ENCODE data around the gene PAX8.

PAX8 gene

DNA sequence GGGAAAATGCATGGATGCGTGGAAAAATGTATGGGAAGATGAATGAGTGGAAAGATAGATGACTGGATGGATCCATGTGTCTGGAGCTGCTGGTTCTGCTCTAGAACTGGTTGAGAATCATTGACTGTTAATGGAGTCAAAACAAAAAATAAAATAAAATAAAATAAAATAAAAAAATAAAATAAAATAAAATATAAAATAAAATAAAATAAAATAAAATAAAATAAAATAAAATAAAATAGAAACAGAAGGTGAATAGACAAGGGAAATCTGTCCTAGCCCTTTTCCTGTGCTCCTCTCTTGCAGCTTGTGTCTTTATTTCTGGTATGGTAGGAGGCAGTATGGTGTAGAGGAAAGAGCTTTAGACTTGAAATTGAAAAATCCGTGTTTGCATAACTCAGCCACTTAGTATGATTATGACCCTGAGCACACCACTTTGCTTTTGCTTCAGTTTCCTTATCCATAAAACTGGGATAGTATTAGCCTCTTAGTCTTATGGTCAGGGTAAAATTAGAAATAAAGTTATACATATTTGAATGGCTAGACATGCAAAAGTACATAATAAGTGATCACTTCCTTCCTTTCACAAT is 54.0 kb downstream of the PAX8 start:
- ATAC-seq: no peak
- TF ChIP-seq, protein P1, sequence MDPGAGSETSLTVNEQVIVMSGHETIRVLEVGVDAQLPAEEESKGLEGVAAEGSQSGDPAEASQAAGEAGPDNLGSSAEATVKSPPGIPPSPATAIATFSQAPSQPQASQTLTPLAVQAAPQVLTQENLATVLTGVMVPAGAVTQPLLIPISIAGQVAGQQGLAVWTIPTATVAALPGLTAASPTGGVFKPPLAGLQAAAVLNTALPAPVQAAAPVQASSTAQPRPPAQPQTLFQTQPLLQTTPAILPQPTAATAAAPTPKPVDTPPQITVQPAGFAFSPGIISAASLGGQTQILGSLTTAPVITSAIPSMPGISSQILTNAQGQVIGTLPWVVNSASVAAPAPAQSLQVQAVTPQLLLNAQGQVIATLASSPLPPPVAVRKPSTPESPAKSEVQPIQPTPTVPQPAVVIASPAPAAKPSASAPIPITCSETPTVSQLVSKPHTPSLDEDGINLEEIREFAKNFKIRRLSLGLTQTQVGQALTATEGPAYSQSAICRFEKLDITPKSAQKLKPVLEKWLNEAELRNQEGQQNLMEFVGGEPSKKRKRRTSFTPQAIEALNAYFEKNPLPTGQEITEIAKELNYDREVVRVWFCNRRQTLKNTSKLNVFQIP (CRISPR knock-in tag; IDR thresholded peaks at IDR 0.05; ENCODE audit: borderline replicate concordance, low read depth): no peak
- TF ChIP-seq ZFP3 (CRISPR knock-in tag; IDR thresholded peaks at IDR 0.05) (no peak), CSDC2 (CRISPR knock-in tag; IDR thresholded peaks at IDR 0.05) (no peak), SNAI2 (CRISPR knock-in tag; IDR thresholded peaks at IDR 0.05) (no peak), PPARA (CRISPR knock-in tag; IDR thresholded peaks at IDR 0.05; ENCODE audit: borderline replicate concordance) (no peak), BACH2 (CRISPR knock-in tag; IDR thresholded peaks at IDR 0.05; ENCODE audit: borderline replicate concordance) (no peak), ZNF70 (CRISPR knock-in tag; IDR thresholded peaks at IDR 0.05) (no peak), ARNTL (CRISPR knock-in tag; IDR thresholded peaks at IDR 0.05; ENCODE audit: borderline replicate concordance, low read depth) (no peak), RARB (CRISPR knock-in tag; IDR thresholded peaks at IDR 0.05) (no peak), ZNF8 (CRISPR knock-in tag; IDR thresholded peaks at IDR 0.05) (no peak), ESRRG (CRISPR knock-in tag; IDR thresholded peaks at IDR 0.05) (no peak)
- TF ChIP-seq, protein P2, sequence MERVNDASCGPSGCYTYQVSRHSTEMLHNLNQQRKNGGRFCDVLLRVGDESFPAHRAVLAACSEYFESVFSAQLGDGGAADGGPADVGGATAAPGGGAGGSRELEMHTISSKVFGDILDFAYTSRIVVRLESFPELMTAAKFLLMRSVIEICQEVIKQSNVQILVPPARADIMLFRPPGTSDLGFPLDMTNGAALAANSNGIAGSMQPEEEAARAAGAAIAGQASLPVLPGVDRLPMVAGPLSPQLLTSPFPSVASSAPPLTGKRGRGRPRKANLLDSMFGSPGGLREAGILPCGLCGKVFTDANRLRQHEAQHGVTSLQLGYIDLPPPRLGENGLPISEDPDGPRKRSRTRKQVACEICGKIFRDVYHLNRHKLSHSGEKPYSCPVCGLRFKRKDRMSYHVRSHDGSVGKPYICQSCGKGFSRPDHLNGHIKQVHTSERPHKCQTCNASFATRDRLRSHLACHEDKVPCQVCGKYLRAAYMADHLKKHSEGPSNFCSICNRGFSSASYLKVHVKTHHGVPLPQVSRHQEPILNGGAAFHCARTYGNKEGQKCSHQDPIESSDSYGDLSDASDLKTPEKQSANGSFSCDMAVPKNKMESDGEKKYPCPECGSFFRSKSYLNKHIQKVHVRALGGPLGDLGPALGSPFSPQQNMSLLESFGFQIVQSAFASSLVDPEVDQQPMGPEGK (CRISPR knock-in tag; IDR thresholded peaks at IDR 0.05; ENCODE audit: borderline replicate concordance): no peak

DNA sequence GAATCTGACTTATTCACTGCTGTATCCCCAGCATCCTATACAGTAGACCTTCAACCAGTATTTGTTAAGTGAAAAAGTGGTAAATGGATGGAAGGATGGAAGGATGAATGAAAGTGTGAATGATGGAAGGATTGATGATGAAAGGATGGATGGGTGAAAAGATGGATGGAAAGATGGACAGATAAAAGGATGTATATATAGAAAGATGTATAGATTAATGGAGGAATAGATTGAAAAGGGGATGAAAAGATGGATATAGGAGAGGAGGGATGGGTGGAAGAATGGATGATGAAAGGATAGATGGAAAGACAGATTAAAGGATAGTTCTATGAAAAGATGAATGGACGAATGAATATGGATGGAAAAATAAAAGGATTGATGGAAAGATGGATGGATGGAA is 54.9 kb downstream of the PAX8 start:
- TF ChIP-seq TOX (CRISPR knock-in tag; IDR thresholded peaks at IDR 0.05; ENCODE audit: borderline replicate concordance) (no peak), TCF4 (CRISPR knock-in tag; IDR thresholded peaks at IDR 0.05; ENCODE audit: borderline replicate concordance) (no peak), PPARA (CRISPR knock-in tag; IDR thresholded peaks at IDR 0.05; ENCODE audit: borderline replicate concordance) (no peak), ARNTL (CRISPR knock-in tag; IDR thresholded peaks at IDR 0.05; ENCODE audit: borderline replicate concordance, low read depth) (no peak), ESRRG (CRISPR knock-in tag; IDR thresholded peaks at IDR 0.05) (no peak), BACH2 (CRISPR knock-in tag; IDR thresholded peaks at IDR 0.05; ENCODE audit: borderline replicate concordance) (no peak), OSR1 (CRISPR knock-in tag; IDR thresholded peaks at IDR 0.05) (no peak)
- TF ChIP-seq, protein P1 (CRISPR knock-in tag; IDR thresholded peaks at IDR 0.05; ENCODE audit: borderline replicate concordance, low read depth): no peak

DNA sequence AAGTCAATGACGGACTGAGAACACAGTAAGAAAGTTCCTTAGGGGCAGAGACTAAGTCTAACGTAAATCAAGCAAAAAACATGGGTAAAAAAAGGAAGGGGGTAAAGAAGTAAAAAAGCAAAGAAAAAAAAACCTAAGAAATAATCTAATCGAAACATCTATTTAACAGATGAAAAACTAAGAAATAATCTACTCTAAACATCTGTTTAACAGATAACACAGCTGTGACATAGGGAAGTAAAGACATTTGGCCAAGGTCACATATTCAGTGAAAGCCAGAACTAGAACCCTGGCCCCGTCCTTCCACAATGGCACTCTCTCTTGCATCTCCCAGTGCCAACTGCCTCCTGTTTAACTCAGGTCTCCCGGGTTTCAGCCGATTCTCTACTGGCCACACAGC is 56.9 kb downstream of the PAX8 start:
- ATAC-seq: no peak
- no peak for TF ChIP-seq OSR1 (CRISPR knock-in tag; IDR thresholded peaks at IDR 0.05)
- no peak for TF ChIP-seq ISL1 (CRISPR knock-in tag; IDR thresholded peaks at IDR 0.05)
- TF ChIP-seq ARNTL (CRISPR knock-in tag; IDR thresholded peaks at IDR 0.05; ENCODE audit: borderline replicate concordance, low read depth): no peak
- no peak for TF ChIP-seq GLIS3 (CRISPR knock-in tag; IDR thresholded peaks at IDR 0.05)
- TF ChIP-seq ESRRG (CRISPR knock-in tag; IDR thresholded peaks at IDR 0.05): no peak
- no peak for TF ChIP-seq ZFP3 (CRISPR knock-in tag; IDR thresholded peaks at IDR 0.05)
- TF ChIP-seq, protein P2 (CRISPR knock-in tag; IDR thresholded peaks at IDR 0.05; ENCODE audit: borderline replicate concordance): no peak
- no peak for TF ChIP-seq BACH2 (CRISPR knock-in tag; IDR thresholded peaks at IDR 0.05; ENCODE audit: borderline replicate concordance)
- TF ChIP-seq, protein P1 (CRISPR knock-in tag; IDR thresholded peaks at IDR 0.05; ENCODE audit: borderline replicate concordance, low read depth): no peak
- TF ChIP-seq, protein P3, sequence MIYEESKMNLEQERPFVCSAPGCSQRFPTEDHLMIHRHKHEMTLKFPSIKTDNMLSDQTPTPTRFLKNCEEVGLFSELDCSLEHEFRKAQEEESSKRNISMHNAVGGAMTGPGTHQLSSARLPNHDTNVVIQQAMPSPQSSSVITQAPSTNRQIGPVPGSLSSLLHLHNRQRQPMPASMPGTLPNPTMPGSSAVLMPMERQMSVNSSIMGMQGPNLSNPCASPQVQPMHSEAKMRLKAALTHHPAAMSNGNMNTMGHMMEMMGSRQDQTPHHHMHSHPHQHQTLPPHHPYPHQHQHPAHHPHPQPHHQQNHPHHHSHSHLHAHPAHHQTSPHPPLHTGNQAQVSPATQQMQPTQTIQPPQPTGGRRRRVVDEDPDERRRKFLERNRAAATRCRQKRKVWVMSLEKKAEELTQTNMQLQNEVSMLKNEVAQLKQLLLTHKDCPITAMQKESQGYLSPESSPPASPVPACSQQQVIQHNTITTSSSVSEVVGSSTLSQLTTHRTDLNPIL (CRISPR knock-in tag; IDR thresholded peaks at IDR 0.05; ENCODE audit: low read depth): no peak

More for the DNA sequence above, 54.9 kb downstream of the PAX8 start:
- ATAC-seq: no peak
